Astrocyte (in vitro differentiated cells and primary cell): ENCODE results near the gene REL.

Experiments used
- EZH2 ChIP-seq: IDR thresholded peaks from 2 replicates; pipeline ENCODE4 v1.6.1; 2012; ENCODE audit warnings: mild to moderate bottlenecking, low read length, inconsistent platforms; ENCODE audit not compliant: insufficient read depth
- TF ChIP-seq, protein P1 (sequence below): IDR thresholded peaks from 2 replicates; pipeline ENCODE4 v1.5.1; 2011; ENCODE audit warnings: low read depth, mild to moderate bottlenecking, inconsistent platforms, low read length, moderate library complexity; ENCODE audit not compliant: insufficient read depth

DNA sequence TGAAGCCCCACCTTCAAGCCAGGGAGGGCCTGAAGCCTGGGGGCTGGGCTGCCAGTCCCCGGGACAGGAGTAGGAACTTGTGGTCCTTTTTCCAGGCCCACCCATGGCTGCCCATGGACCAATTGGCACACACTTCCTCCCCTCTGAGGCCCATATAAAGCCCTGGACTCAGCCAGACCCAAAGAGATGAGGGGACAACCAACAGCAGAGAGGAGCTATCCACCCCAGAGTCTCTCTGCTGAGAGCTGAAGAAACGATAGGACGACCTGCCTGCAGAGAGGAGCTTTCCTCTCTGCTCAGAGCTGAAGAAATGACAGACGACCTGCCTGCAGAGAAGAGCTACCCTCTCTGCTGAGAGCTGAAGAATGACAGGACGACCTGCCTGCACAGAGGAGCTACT lies 92.3 kb downstream of the REL start:
- TF ChIP-seq, protein P1, sequence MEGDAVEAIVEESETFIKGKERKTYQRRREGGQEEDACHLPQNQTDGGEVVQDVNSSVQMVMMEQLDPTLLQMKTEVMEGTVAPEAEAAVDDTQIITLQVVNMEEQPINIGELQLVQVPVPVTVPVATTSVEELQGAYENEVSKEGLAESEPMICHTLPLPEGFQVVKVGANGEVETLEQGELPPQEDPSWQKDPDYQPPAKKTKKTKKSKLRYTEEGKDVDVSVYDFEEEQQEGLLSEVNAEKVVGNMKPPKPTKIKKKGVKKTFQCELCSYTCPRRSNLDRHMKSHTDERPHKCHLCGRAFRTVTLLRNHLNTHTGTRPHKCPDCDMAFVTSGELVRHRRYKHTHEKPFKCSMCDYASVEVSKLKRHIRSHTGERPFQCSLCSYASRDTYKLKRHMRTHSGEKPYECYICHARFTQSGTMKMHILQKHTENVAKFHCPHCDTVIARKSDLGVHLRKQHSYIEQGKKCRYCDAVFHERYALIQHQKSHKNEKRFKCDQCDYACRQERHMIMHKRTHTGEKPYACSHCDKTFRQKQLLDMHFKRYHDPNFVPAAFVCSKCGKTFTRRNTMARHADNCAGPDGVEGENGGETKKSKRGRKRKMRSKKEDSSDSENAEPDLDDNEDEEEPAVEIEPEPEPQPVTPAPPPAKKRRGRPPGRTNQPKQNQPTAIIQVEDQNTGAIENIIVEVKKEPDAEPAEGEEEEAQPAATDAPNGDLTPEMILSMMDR, result no peak
- no peak for TF ChIP-seq EZH2
